ENCODE results near the gene SH2D1A.

- TF ChIP-seq ARNT (IDR thresholded peaks at IDR 0.05) (no peak), SP1 (IDR thresholded peaks at IDR 0.05) (no peak), FOXA1 (IDR thresholded peaks at IDR 0.05) (no peak), CTBP1 (IDR thresholded peaks at IDR 0.05; ENCODE audit: borderline replicate concordance) (no peak), ELF4 (IDR thresholded peaks at IDR 0.05) (no peak), FOXM1 (IDR thresholded peaks at IDR 0.05; ENCODE audit: borderline replicate concordance) (no peak), BHLHE40 (IDR thresholded peaks at IDR 0.05; ENCODE audit: borderline replicate concordance) (no peak), LEF1 (IDR thresholded peaks at IDR 0.05; ENCODE audit: borderline replicate concordance) (no peak)
Measured at GRCh38 chrX:124325732-124326131, 20.6 kb upstream of the SH2D1A start.

Measured in HEK293T (cell line).